Activated CD4-positive, alpha-beta T cell treated with anti-CD3 and anti-CD28 coated beads for 36 hours (primary cell): Measurements from ENCODE around the gene FBXO7. TPM values are rescaled to one million over a fixed set of nuclear protein-coding genes. Genes with fewer than 3 reads are reported as not detected.

Source experiments
- ATAC-seq: fragments of 200-7000 bp; cut with Tn5 transposase; one replicate; pipeline ENCODE4 v1.10.0; 2021; ENCODE audit warnings: mild to moderate bottlenecking, moderate library complexity
- CTCF ChIA-PET: fragments of 350-600 bp; sonication (Branson Sonifier 250); formaldehyde crosslinking; loops from one replicate; lab custom pipeline; 2021; ENCODE audit warnings: antibody characterized with exemption; lab: Charles Lee
- POLR2A ChIA-PET: fragments of 350-600 bp; sonication (Branson Sonifier 250); formaldehyde crosslinking; loops from one replicate; lab custom pipeline; 2021; ENCODE audit warnings: antibody characterized with exemption, inconsistent platforms; lab: Charles Lee
- DNase-seq: peaks from one replicate; pipeline ENCODE4 v3.0.0-alpha.2; 2020
- H3K27ac Mint-ChIP-seq: one replicate; pipeline ENCODE4 v1.8.0; 2021; ENCODE audit warnings: mixed read lengths
- H3K27me3 Mint-ChIP-seq: one replicate; pipeline ENCODE4 v1.8.0; 2021; ENCODE audit warnings: mixed read lengths
- H3K36me3 Mint-ChIP-seq: one replicate; pipeline ENCODE4 v1.8.0; 2021; ENCODE audit warnings: low read depth, mixed read lengths
- H3K4me1 Mint-ChIP-seq: one replicate; pipeline ENCODE4 v1.8.0; 2021; ENCODE audit warnings: mixed read lengths
- H3K4me3 Mint-ChIP-seq: one replicate; pipeline ENCODE4 v1.8.0; 2021; ENCODE audit warnings: mild to moderate bottlenecking, moderate library complexity, mixed read lengths
- H3K9me3 Mint-ChIP-seq: one replicate; pipeline ENCODE4 v1.8.0; 2021; ENCODE audit warnings: low read depth, mixed read lengths
- intact Hi-C, 2 experiments: fragments of 100-400 bp; cut with DNase I in 1 of 2; cut with micrococcal nuclease in 1 of 2; formaldehyde crosslinking; loops; one replicate each; pipeline versions ENCODE4 v1.14.2 to v1.15.1; 2022 to 2024; cut with DNase I, micrococcal nuclease
- total RNA-seq, 2 experiments: library from RNA; stranded (reverse); gene quantifications; one replicate each; pipeline ENCODE4 v1.2.3, GENCODE V29; 2021

Gene FBXO7
- total RNA-seq, 2 experiments from 2014 or later: 81.3 to 85.6 TPM

GRCh38 chr22:32531931-32532819 is 57.6 kb downstream of the FBXO7 start:
- Mint-ChIP-seq H3K27ac (no peak overlapping the region), H3K9me3 (no peaks in the 10 kb centered on the region), H3K4me3 (no peak overlapping the region), H3K27me3 (peaks cover 2% of the 10 kb centered on the region), H3K36me3 (no peaks in the 10 kb centered on the region), H3K4me1 (no peaks in the 10 kb centered on the region)
- ChIA-PET CTCF (interaction anchor here (0.6 to 1.3 kb wide), 2 partner anchors 264 to 422 kb away, joined by 4 to 8 read pairs; no protein-coding TSS in a partner anchor), POLR2A (no interaction called here)
- DNase-seq (no peak), ATAC-seq (no peak)
- intact Hi-C loops: no loop called here

GRCh38 chr22:32532820-32533128 is 58.2 kb downstream of the FBXO7 start:
- Mint-ChIP-seq H3K36me3 (no peaks in the 10 kb centered on the region), H3K9me3 (no peaks in the 10 kb centered on the region), H3K4me1 (no peaks in the 10 kb centered on the region), H3K4me3 (no peak overlapping the region), H3K27ac (no peak overlapping the region), H3K27me3 (peaks cover 2% of the 10 kb centered on the region)
- ChIA-PET POLR2A (no interaction called here), CTCF (interaction anchor here (1.3 kb wide), 1 partner anchor 264 kb away, joined by 8 read pairs; no protein-coding TSS in a partner anchor)
- ATAC-seq (no peak), DNase-seq (no peak)
- intact Hi-C loops: no loop called here

GRCh38 chr22:32533265-32534111 is 58.9 kb downstream of the FBXO7 start:
- no peak for DNase-seq
- Mint-ChIP-seq H3K27ac (no peak overlapping the region), H3K4me1 (no peaks in the 10 kb centered on the region), H3K27me3 (peaks cover 2% of the 10 kb centered on the region), H3K9me3 (no peaks in the 10 kb centered on the region), H3K36me3 (no peaks in the 10 kb centered on the region), H3K4me3 (no peak overlapping the region)
- ChIA-PET CTCF (no interaction called here), POLR2A (no interaction called here)
- intact Hi-C loops: no loop called here
- no peak for ATAC-seq

GRCh38 chr22:32534252-32535235 is 59.9 kb downstream of the FBXO7 start:
- intact Hi-C loops: no loop called here
- ATAC-seq (no peak), DNase-seq (no peak)
- Mint-ChIP-seq H3K4me3 (no peak overlapping the region), H3K9me3 (no peaks in the 10 kb centered on the region), H3K36me3 (no peaks in the 10 kb centered on the region), H3K4me1 (no peaks in the 10 kb centered on the region), H3K27me3 (peaks cover 2% of the 10 kb centered on the region), H3K27ac (no peak overlapping the region)
- POLR2A ChIA-PET: no interaction called here
- CTCF ChIA-PET: no interaction called here

GRCh38 chr22:32535531-32536190 is 61.0 kb downstream of the FBXO7 start:
- ChIA-PET POLR2A (no interaction called here), CTCF (no interaction called here)
- intact Hi-C loops: no loop called here
- ATAC-seq (no peak), DNase-seq (no peak)
- no peaks in the 10 kb centered on the region for H3K4me1 Mint-ChIP-seq
- no peak overlapping the region for H3K4me3 Mint-ChIP-seq
- H3K9me3 Mint-ChIP-seq: no peaks in the 10 kb centered on the region
- no peak overlapping the region for H3K27ac Mint-ChIP-seq
- no peaks in the 10 kb centered on the region for H3K36me3 Mint-ChIP-seq
- H3K27me3 Mint-ChIP-seq: peaks cover 4% of the 10 kb centered on the region

- Mint-ChIP-seq H3K4me3 (no peak overlapping the region), H3K27ac (no peak overlapping the region), H3K27me3 (peaks cover 4% of the 10 kb centered on the region), H3K4me1 (no peaks in the 10 kb centered on the region), H3K9me3 (no peaks in the 10 kb centered on the region), H3K36me3 (no peaks in the 10 kb centered on the region)
- CTCF ChIA-PET: no interaction called here
- no peak for DNase-seq
- ATAC-seq: no peak
- POLR2A ChIA-PET: no interaction called here
- intact Hi-C loops: no loop called here
Measured at GRCh38 chr22:32536352-32536751, 61.7 kb downstream of the FBXO7 start.

GRCh38 chr22:32538521-32538920 is 63.9 kb downstream of the FBXO7 start:
- Mint-ChIP-seq H3K4me3 (no peak overlapping the region), H3K4me1 (no peaks in the 10 kb centered on the region), H3K36me3 (no peaks in the 10 kb centered on the region), H3K27me3 (peaks cover 5% of the 10 kb centered on the region), H3K27ac (no peak overlapping the region), H3K9me3 (no peaks in the 10 kb centered on the region)
- no peak for ATAC-seq
- intact Hi-C loops: no loop called here
- CTCF ChIA-PET: no interaction called here
- POLR2A ChIA-PET: no interaction called here
- DNase-seq: no peak

- Mint-ChIP-seq H3K4me1 (no peaks in the 10 kb centered on the region), H3K4me3 (no peak overlapping the region), H3K9me3 (no peaks in the 10 kb centered on the region), H3K36me3 (no peaks in the 10 kb centered on the region), H3K27me3 (peaks cover 7% of the 10 kb centered on the region), H3K27ac (no peak overlapping the region)
- intact Hi-C loops: no loop called here
- ChIA-PET POLR2A (no interaction called here), CTCF (no interaction called here)
- DNase-seq (no peak), ATAC-seq (no peak)
Measured at GRCh38 chr22:32539631-32540421, 65.2 kb downstream of the FBXO7 start.

GRCh38 chr22:32541481-32541880 is 66.9 kb downstream of the FBXO7 start:
- Mint-ChIP-seq H3K9me3 (no peaks in the 10 kb centered on the region), H3K4me3 (no peak overlapping the region), H3K36me3 (no peaks in the 10 kb centered on the region), H3K27me3 (peaks cover 7% of the 10 kb centered on the region), H3K4me1 (no peaks in the 10 kb centered on the region), H3K27ac (no peak overlapping the region)
- ChIA-PET CTCF (no interaction called here), POLR2A (no interaction called here)
- DNase-seq (no peak), ATAC-seq (no peak)
- intact Hi-C loops: no loop called here

- H3K4me1 Mint-ChIP-seq: no peaks in the 10 kb centered on the region
- no peak overlapping the region for H3K27ac Mint-ChIP-seq
- H3K4me3 Mint-ChIP-seq: no peak overlapping the region
- peaks cover 8% of the 10 kb centered on the region for H3K27me3 Mint-ChIP-seq
- ChIA-PET CTCF (no interaction called here), POLR2A (no interaction called here)
- DNase-seq (no peak), ATAC-seq (no peak)
- no peaks in the 10 kb centered on the region for H3K9me3 Mint-ChIP-seq
- intact Hi-C loops: no loop called here
- H3K36me3 Mint-ChIP-seq: no peaks in the 10 kb centered on the region
Measured at GRCh38 chr22:32542066-32542676, 67.6 kb downstream of the FBXO7 start.
